ENCODE data around the gene STX19.

STX19 gene

GRCh38 chr3:94070341-94070911, 42.0 kb upstream of the STX19 start:
- Histone ChIP-seq H2AFZ (ENCODE audit: low read length) (no peak overlapping the region), H3K9ac (ENCODE audit: low read length) (no peak overlapping the region), H3F3A (ENCODE audit: insufficient read depth, low read length) (no peaks in the 10 kb centered on the region), H3K4me1 (ENCODE audit: insufficient read depth, low read length, severe bottlenecking) (peaks cover 2% of the 10 kb centered on the region), H3K27me3 (ENCODE audit: insufficient read depth, low read length) (no peaks in the 10 kb centered on the region), H3K9me2 (ENCODE audit: low read depth, low read length) (no peaks in the 10 kb centered on the region), H3K4me2 (ENCODE audit: low read length) (no peak overlapping the region), H4K20me1 (ENCODE audit: insufficient read depth, low read length) (no peaks in the 10 kb centered on the region), H3K4me3 (ENCODE audit: low read depth, low read length, poor library complexity, severe bottlenecking) (no peak overlapping the region), H3K9me3 (ENCODE audit: low read length) (no peaks in the 10 kb centered on the region), H3K36me3 (ENCODE audit: insufficient read depth, low read length) (peaks cover 38% of the 10 kb centered on the region), H3K27ac (ENCODE audit: low read depth, low read length, poor library complexity, severe bottlenecking) (no peak overlapping the region), H3K79me2 (ENCODE audit: insufficient read depth, low read length) (no peaks in the 10 kb centered on the region)
- TF ChIP-seq EZH2 (IDR thresholded peaks at IDR 0.05; ENCODE audit: borderline replicate concordance, low read length) (no peak), CTCF (IDR thresholded peaks at IDR 0.05; ENCODE audit: low read length) (no peak)

GRCh38 chr3:94069194-94069813, 40.9 kb upstream of the STX19 start:
- no peaks in the 10 kb centered on the region for H3K27me3 ChIP-seq (ENCODE audit: insufficient read depth, low read length)
- H3K4me3 ChIP-seq (ENCODE audit: low read depth, low read length, poor library complexity, severe bottlenecking): no peak overlapping the region
- H2AFZ ChIP-seq (ENCODE audit: low read length): no peak overlapping the region
- H3F3A ChIP-seq (ENCODE audit: insufficient read depth, low read length): no peaks in the 10 kb centered on the region
- peaks cover 7% of the 10 kb centered on the region for H3K79me2 ChIP-seq (ENCODE audit: insufficient read depth, low read length)
- H3K27ac ChIP-seq (ENCODE audit: low read depth, low read length, poor library complexity, severe bottlenecking): no peak overlapping the region
- H3K36me3 ChIP-seq (ENCODE audit: insufficient read depth, low read length): peaks cover 39% of the 10 kb centered on the region
- H3K9me2 ChIP-seq (ENCODE audit: low read depth, low read length): no peaks in the 10 kb centered on the region
- H4K20me1 ChIP-seq (ENCODE audit: insufficient read depth, low read length): no peaks in the 10 kb centered on the region
- H3K9me3 ChIP-seq (ENCODE audit: low read length): no peaks in the 10 kb centered on the region
- H3K9ac ChIP-seq (ENCODE audit: low read length): no peak overlapping the region
- TF ChIP-seq EZH2 (IDR thresholded peaks at IDR 0.05; ENCODE audit: borderline replicate concordance, low read length): no peak
- TF ChIP-seq CTCF (IDR thresholded peaks at IDR 0.05; ENCODE audit: low read length): peak; percentile 74; the same call in 1 of the 2 replicates
- no peak overlapping the region for H3K4me2 ChIP-seq (ENCODE audit: low read length)
- peaks cover 13% of the 10 kb centered on the region for H3K4me1 ChIP-seq (ENCODE audit: insufficient read depth, low read length, severe bottlenecking)

- peaks cover 22% of the 10 kb centered on the region for H3K79me2 ChIP-seq (ENCODE audit: insufficient read depth, low read length)
- no peak overlapping the region for H3K27ac ChIP-seq (ENCODE audit: low read depth, low read length, poor library complexity, severe bottlenecking)
- no peak overlapping the region for H3K4me2 ChIP-seq (ENCODE audit: low read length)
- no peak overlapping the region for H3K9ac ChIP-seq (ENCODE audit: low read length)
- no peaks in the 10 kb centered on the region for H3K27me3 ChIP-seq (ENCODE audit: insufficient read depth, low read length)
- TF ChIP-seq CTCF (IDR thresholded peaks at IDR 0.05; ENCODE audit: low read length): no peak
- TF ChIP-seq EZH2 (IDR thresholded peaks at IDR 0.05; ENCODE audit: borderline replicate concordance, low read length): no peak
- no peak overlapping the region for H3K4me3 ChIP-seq (ENCODE audit: low read depth, low read length, poor library complexity, severe bottlenecking)
- H3K9me3 ChIP-seq (ENCODE audit: low read length): no peaks in the 10 kb centered on the region
- H2AFZ ChIP-seq (ENCODE audit: low read length): no peak overlapping the region
- no peaks in the 10 kb centered on the region for H3F3A ChIP-seq (ENCODE audit: insufficient read depth, low read length)
- H3K4me1 ChIP-seq (ENCODE audit: insufficient read depth, low read length, severe bottlenecking): peaks cover 25% of the 10 kb centered on the region
- no peaks in the 10 kb centered on the region for H3K9me2 ChIP-seq (ENCODE audit: low read depth, low read length)
- H3K36me3 ChIP-seq (ENCODE audit: insufficient read depth, low read length): peaks cover 29% of the 10 kb centered on the region
- H4K20me1 ChIP-seq (ENCODE audit: insufficient read depth, low read length): no peaks in the 10 kb centered on the region
Observed at GRCh38 chr3:94066506-94067500, 38.4 kb upstream of the STX19 start.
